SJSA1 (cell line): ENCODE measurements around the gene CREBZF. TPM values are rescaled to one million over a fixed set of nuclear protein-coding genes. Genes with fewer than 3 reads are reported as not detected.
A peak's percentile ranks its signal among the peaks of the same experiment; 100 is the strongest.
"Not testable (repeated sequence)": the region's sequence is repeated elsewhere in the genome, so short reads cannot be mapped to it uniquely, and the experiment has no call there.

Experiments
- DNase-seq, 2 experiments: peaks; one replicate each; pipeline ENCODE4 v3.0.0-alpha.2; 2015 to 2020; ENCODE audit warnings: low spot score in 2 of 2, low read depth in 1 of 2
- H3K27ac ChIP-seq: fragments of 250-450 bp; sonication (Bioruptor Pico); 2 replicates; pipeline ENCODE4 v1.5.1; 2020; ENCODE audit warnings: mild to moderate bottlenecking, moderate library complexity
- H3K27me3 ChIP-seq: fragments of 250-450 bp; sonication (Bioruptor Pico); replicated peaks from 2 replicates; pipeline ENCODE4 v1.5.1; 2020; ENCODE audit warnings: mild to moderate bottlenecking, moderate library complexity
- H3K36me3 ChIP-seq: fragments of 250-450 bp; sonication (Bioruptor Pico); 2 replicates; pipeline ENCODE4 v1.5.1; 2020; ENCODE audit warnings: mild to moderate bottlenecking
- H3K4me1 ChIP-seq: fragments of 250-450 bp; sonication (Bioruptor Pico); replicated peaks from 2 replicates; pipeline ENCODE4 v1.6.1; 2021; ENCODE audit warnings: mild to moderate bottlenecking
- H3K4me3 ChIP-seq: fragments of 250-450 bp; sonication (Bioruptor Pico); 2 replicates; pipeline ENCODE4 v1.5.1; 2020; ENCODE audit warnings: mild to moderate bottlenecking
- H3K9me3 ChIP-seq: fragments of 250-450 bp; sonication (Bioruptor Pico); replicated peaks from 2 replicates; pipeline ENCODE4 v1.5.1; 2020; ENCODE audit warnings: mild to moderate bottlenecking
- total RNA-seq: library from RNA; depleted of rRNA; stranded (reverse); fragments of >200 nt; shearing (Covaris generic); gene quantifications from 2 replicates; pipeline ENCODE4 v1.2.3, GENCODE V29; 2014

Gene CREBZF
- total RNA-seq, 1 experiment from 2014 or later = 15.2 TPM

- H3K27ac ChIP-seq = no peak overlapping the region
- H3K9me3 ChIP-seq = no peaks in the 10 kb centered on the region
- DNase-seq = no peak
- H3K4me1 ChIP-seq = peaks cover 9% of the 10 kb centered on the region; the same call in 1 of the 2 replicates
- no peaks in the 10 kb centered on the region for H3K27me3 ChIP-seq
- peak overlapping the region; percentile 80 for H3K4me3 ChIP-seq
- peaks cover 48% of the 10 kb centered on the region for H3K36me3 ChIP-seq
Observed at GRCh38 chr11:85661972-85662664, 2.8 kb downstream of the CREBZF start.

- 0 out of 2 replicates have a peak, but pooled peaks cover 3% of the 10 kb centered on the region for H3K4me1 ChIP-seq
- H3K4me3 ChIP-seq = no peak overlapping the region
- H3K36me3 ChIP-seq = peaks cover 51% of the 10 kb centered on the region
- H3K27ac ChIP-seq = no peak overlapping the region
- no peaks in the 10 kb centered on the region for H3K27me3 ChIP-seq
- no peak for DNase-seq
- H3K9me3 ChIP-seq = no peaks in the 10 kb centered on the region
Observed at GRCh38 chr11:85658180-85658579, 6.7 kb downstream of the CREBZF start.

GRCh38 chr11:85656777-85657176 lies 8.2 kb downstream of the CREBZF start:
- Histone ChIP-seq H3K4me3 (no peak overlapping the region), H3K27me3 (no peaks in the 10 kb centered on the region), H3K4me1 (no peaks in the 10 kb centered on the region), H3K27ac (no peak overlapping the region), H3K36me3 (peaks cover 46% of the 10 kb centered on the region), H3K9me3 (no peaks in the 10 kb centered on the region)
- no peak for DNase-seq

GRCh38 chr11:85654343-85654742 lies 10.6 kb downstream of the CREBZF start:
- H3K27me3 ChIP-seq, H3K4me1 ChIP-seq, H3K9me3 ChIP-seq, H3K4me3 ChIP-seq, DNase-seq, H3K27ac ChIP-seq: not testable (repeated sequence)
- H3K36me3 ChIP-seq = peaks cover 29% of the 10 kb centered on the region

- H3K9me3 ChIP-seq = no peaks in the 10 kb centered on the region
- no peak overlapping the region for H3K4me3 ChIP-seq
- no peak overlapping the region for H3K27ac ChIP-seq
- peaks cover 19% of the 10 kb centered on the region for H3K36me3 ChIP-seq
- H3K27me3 ChIP-seq = no peaks in the 10 kb centered on the region
- no peak for DNase-seq
- no peaks in the 10 kb centered on the region for H3K4me1 ChIP-seq
Observed at GRCh38 chr11:85652786-85653447, 12.0 kb downstream of the CREBZF start.

- no peak overlapping the region for H3K27ac ChIP-seq
- DNase-seq = no peak
- peaks cover 11% of the 10 kb centered on the region for H3K36me3 ChIP-seq
- no peaks in the 10 kb centered on the region for H3K9me3 ChIP-seq
- H3K27me3 ChIP-seq = no peaks in the 10 kb centered on the region
- H3K4me3 ChIP-seq = no peak overlapping the region
- H3K4me1 ChIP-seq = no peaks in the 10 kb centered on the region
Observed at GRCh38 chr11:85651118-85651517, 13.8 kb downstream of the CREBZF start.

DNA sequence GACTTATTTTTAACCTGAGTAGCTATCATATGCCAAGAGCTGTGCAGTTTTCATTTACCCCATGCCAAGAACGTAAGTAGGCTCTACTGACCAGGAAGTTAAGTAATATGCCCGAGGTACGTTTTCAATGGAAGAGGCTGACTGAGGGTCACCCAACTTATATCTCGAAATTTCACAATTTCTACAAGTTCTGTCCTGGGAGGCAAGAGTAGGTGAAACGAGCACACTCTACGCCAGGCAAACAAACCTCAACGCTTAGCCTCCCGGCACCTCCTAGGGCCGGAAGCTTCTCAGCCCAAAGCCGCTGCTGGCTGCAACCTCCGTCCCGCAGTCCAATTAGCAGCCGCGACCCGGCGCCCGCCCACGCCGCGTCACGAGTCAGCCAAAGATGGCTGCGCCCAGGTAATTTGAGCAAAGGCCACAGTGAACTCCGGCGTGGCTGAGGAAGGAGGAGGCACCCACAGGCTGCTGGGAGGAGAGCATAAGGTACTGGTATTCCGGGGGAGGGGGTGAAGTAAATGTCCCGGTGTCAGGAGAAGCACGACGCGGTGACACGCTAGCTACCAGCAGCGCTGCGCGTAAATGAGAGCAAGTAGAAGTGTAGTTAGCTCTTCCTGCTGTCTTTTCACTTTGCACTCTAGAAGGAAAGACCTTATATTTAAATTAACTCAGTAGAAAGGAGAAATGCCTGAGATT lies 17.2 kb downstream of the CREBZF start, which contains the start of gene TMEM126A:
Gene TMEM126A, plus strand, starts transcription at position 364 of the 696 bp plus-strand sequence. CDS start 2,289 bp downstream, outside the sequence.
- H3K27ac ChIP-seq = peak within 1 kb of the TSS; percentile 54
- H3K4me1 ChIP-seq = no peaks in the 10 kb centered on the region
- H3K4me3 ChIP-seq = peak within 1 kb of the TSS; percentile 61
- H3K27me3 ChIP-seq = no peaks in the 10 kb centered on the region
- no peaks in the 10 kb centered on the region; the same call in 1 of the 2 replicates for H3K36me3 ChIP-seq
- no peaks in the 10 kb centered on the region for H3K9me3 ChIP-seq
- peak; percentile 62 to 64 for DNase-seq

- H3K27ac ChIP-seq = no peak overlapping the region
Observed at GRCh38 chr11:85647078-85647477, 17.9 kb downstream of the CREBZF start.

GRCh38 chr11:85643191-85643614 lies 21.7 kb downstream of the CREBZF start:
- no peak overlapping the region for H3K27ac ChIP-seq
- no peaks in the 10 kb centered on the region for H3K27me3 ChIP-seq
- no peak for DNase-seq
- no peaks in the 10 kb centered on the region for H3K36me3 ChIP-seq
- H3K9me3 ChIP-seq = no peaks in the 10 kb centered on the region
- H3K4me1 ChIP-seq = no peaks in the 10 kb centered on the region
- H3K4me3 ChIP-seq = no peak overlapping the region

More at GRCh38 chr11:85647078-85647477, 17.9 kb downstream of the CREBZF start:
- Histone ChIP-seq H3K9me3 (no peaks in the 10 kb centered on the region), H3K36me3 (no peaks in the 10 kb centered on the region; the same call in 1 of the 2 replicates), H3K4me3 (peak overlapping the region; percentile 61), H3K27me3 (no peaks in the 10 kb centered on the region), H3K4me1 (no peaks in the 10 kb centered on the region)
- DNase-seq = no peak

GRCh38 chr11:85634747-85635146 lies 30.2 kb downstream of the CREBZF start:
- Histone ChIP-seq H3K27ac (no peak overlapping the region), H3K4me3 (no peak overlapping the region)
- DNase-seq = no peak

DNA sequence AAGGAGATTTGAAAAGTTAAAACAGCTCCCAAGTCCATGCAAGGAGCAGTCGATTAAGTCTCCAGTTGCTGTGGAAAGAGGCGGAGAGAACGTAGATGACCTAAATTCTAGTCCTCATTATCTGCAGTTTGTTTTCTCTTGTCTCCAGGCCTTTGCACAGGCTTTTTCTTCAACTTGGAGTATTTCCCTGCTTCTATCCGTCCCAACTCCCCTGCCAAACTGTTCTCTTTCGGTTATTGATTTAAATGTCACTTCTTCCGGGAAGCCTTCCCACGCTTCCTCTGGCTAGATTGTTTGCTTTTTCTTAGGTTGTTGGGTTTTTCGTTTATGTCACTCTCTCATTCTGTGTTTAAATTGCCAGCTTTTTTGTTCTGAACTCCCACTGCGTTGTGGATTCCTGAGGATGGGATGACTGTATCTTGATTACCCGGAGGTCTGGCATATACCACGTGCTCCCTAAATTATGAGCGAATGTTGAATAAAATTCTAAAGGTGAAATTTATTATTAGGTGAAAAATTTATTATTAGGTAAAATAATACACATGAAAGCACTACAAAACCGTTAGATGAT lies 36.1 kb downstream of the CREBZF start:
- H3K27me3 ChIP-seq = no peaks in the 10 kb centered on the region
- no peaks in the 10 kb centered on the region for H3K36me3 ChIP-seq
- H3K27ac ChIP-seq = peak overlapping the region; percentile 25
- H3K4me3 ChIP-seq = peak overlapping the region; percentile 49
- no peak for DNase-seq
- H3K4me1 ChIP-seq = no peaks in the 10 kb centered on the region
- H3K9me3 ChIP-seq = no peaks in the 10 kb centered on the region

More at GRCh38 chr11:85634747-85635146, 30.2 kb downstream of the CREBZF start:
- H3K4me1 ChIP-seq = no peaks in the 10 kb centered on the region
- no peaks in the 10 kb centered on the region for H3K9me3 ChIP-seq
- no peaks in the 10 kb centered on the region for H3K36me3 ChIP-seq
- H3K27me3 ChIP-seq = no peaks in the 10 kb centered on the region

- Histone ChIP-seq H3K27ac (peak within 1 kb of the TSS; percentile 25), H3K36me3 (no peaks in the 10 kb centered on the region), H3K4me1 (no peaks in the 10 kb centered on the region), H3K4me3 (peak within 1 kb of the TSS; percentile 49), H3K9me3 (no peaks in the 10 kb centered on the region), H3K27me3 (no peaks in the 10 kb centered on the region)
- peak; percentile 88 to 91 for DNase-seq
Observed at GRCh38 chr11:85627998-85628770, 36.7 kb downstream of the CREBZF start, which contains the start of gene TMEM126B. Gene TMEM126B (plus strand): TSS chr11:85628593. CDS start chr11:85628608, 15 bp downstream.
